Central memory CD4-positive, alpha-beta T cell (primary cell): ENCODE measurements around the gene SLK.

Experiments
- DNase-seq: peaks from one replicate; pipeline ENCODE4 v3.0.0; 2022

SLK gene

GRCh38 chr10:103942866-103943265, 24.1 kb upstream of the SLK start:
- no peak for DNase-seq

GRCh38 chr10:103947799-103948516, 19.0 kb upstream of the SLK start:
- no peak for DNase-seq

GRCh38 chr10:103949728-103950127, 17.2 kb upstream of the SLK start:
- no peak for DNase-seq

- DNase-seq = no peak
These were observed 15.8 kb upstream of the SLK start for GRCh38 chr10:103951183-103951582.

GRCh38 chr10:103951942-103952341, 15.0 kb upstream of the SLK start:
- DNase-seq = no peak

GRCh38 chr10:103954543-103954942, 12.4 kb upstream of the SLK start:
- no peak for DNase-seq

- DNase-seq = no peak
These were observed 7.9 kb upstream of the SLK start for GRCh38 chr10:103958996-103959395.

- DNase-seq = no peak
These were observed 6.8 kb upstream of the SLK start for GRCh38 chr10:103960103-103960502.

- DNase-seq = peak; percentile 26
These were observed 620 bp downstream of the SLK start for GRCh38 chr10:103967448-103968071.

- DNase-seq = no peak
These were observed 1.8 kb downstream of the SLK start for GRCh38 chr10:103968441-103969391.

GRCh38 chr10:103969436-103969835, 2.5 kb downstream of the SLK start:
- DNase-seq = no peak

- no peak for DNase-seq
These were observed 3.1 kb downstream of the SLK start for GRCh38 chr10:103969857-103970627.

GRCh38 chr10:103975169-103975568, 8.2 kb downstream of the SLK start:
- no peak for DNase-seq

GRCh38 chr10:103977204-103977603, 10.3 kb downstream of the SLK start:
- no peak for DNase-seq

- DNase-seq = no peak
These were observed 12.6 kb downstream of the SLK start for GRCh38 chr10:103979530-103979929.

- no peak for DNase-seq
These were observed 13.5 kb downstream of the SLK start for GRCh38 chr10:103980288-103980906.

GRCh38 chr10:103982639-103983038, 15.7 kb downstream of the SLK start:
- no peak for DNase-seq

GRCh38 chr10:103983367-103983911, 16.5 kb downstream of the SLK start:
- peak; percentile 43 for DNase-seq

GRCh38 chr10:103985726-103986125, 18.8 kb downstream of the SLK start:
- no peak for DNase-seq

- DNase-seq = peak; percentile 78
These were observed 19.4 kb downstream of the SLK start for GRCh38 chr10:103986360-103986759.

GRCh38 chr10:103990121-103990520, 23.2 kb downstream of the SLK start:
- no peak for DNase-seq

- DNase-seq = no peak
These were observed 23.6 kb downstream of the SLK start for GRCh38 chr10:103990531-103990930.
